Measurements from ENCODE around the gene OOSP3. TPM values are rescaled to one million over a fixed set of nuclear protein-coding genes. Genes with fewer than 3 reads are reported as not detected.

OOSP3 gene
- polyA plus RNA-seq, 1 of the 3 experiments (the other 2 are of a cell fraction), result not detected

DNA sequence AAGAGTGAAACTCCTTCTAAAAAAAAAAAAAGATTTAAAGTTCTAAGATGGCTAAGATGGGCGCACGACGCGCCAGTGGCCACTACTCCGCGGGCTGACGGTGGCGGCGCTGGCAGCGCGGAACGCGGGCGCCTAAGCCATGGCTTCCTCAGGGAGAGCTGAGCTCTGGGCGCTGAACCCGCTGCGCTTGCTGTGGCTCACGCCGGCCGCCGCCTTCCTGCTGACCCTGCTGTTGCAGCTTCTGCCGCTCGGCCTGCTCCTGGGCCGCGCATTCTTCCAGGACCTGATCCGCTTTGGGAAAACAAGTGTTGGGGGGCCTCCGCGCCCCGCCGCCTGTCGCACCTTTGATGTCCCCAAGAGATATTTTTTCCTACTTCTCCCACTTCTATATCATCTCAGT, 19.5 kb downstream of the OOSP3 start:
- no peaks in the 10 kb centered on the region for H3K9me3 ChIP-seq
- POLR2A ChIA-PET, result no interaction called here
- no peak overlapping the region for H3K4me2 ChIP-seq
- H3K27me3 ChIP-seq (ENCODE audit: insufficient read depth), result no peaks in the 10 kb centered on the region
- CTCF ChIA-PET, result interaction anchor here (0.7 to 2.2 kb wide), 2 partner anchors 18 to 21 kb away, joined by 3 to 7 read pairs; no protein-coding TSS in a partner anchor
- H3K9ac ChIP-seq, result no peak overlapping the region
- H3F3A ChIP-seq (replicated peaks; ENCODE audit: insufficient read depth), result no peaks in the 10 kb centered on the region
- H4K20me1 ChIP-seq (ENCODE audit: insufficient read depth), result no peaks in the 10 kb centered on the region
- TF ChIP-seq EZH2phosphoT487 (IDR thresholded peaks at IDR 0.05; ENCODE audit: borderline replicate concordance, low read depth), result no peak
- TF ChIP-seq, protein P1, sequence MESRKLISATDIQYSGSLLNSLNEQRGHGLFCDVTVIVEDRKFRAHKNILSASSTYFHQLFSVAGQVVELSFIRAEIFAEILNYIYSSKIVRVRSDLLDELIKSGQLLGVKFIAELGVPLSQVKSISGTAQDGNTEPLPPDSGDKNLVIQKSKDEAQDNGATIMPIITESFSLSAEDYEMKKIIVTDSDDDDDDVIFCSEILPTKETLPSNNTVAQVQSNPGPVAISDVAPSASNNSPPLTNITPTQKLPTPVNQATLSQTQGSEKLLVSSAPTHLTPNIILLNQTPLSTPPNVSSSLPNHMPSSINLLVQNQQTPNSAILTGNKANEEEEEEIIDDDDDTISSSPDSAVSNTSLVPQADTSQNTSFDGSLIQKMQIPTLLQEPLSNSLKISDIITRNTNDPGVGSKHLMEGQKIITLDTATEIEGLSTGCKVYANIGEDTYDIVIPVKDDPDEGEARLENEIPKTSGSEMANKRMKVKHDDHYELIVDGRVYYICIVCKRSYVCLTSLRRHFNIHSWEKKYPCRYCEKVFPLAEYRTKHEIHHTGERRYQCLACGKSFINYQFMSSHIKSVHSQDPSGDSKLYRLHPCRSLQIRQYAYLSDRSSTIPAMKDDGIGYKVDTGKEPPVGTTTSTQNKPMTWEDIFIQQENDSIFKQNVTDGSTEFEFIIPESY (IDR thresholded peaks at IDR 0.05; ENCODE audit: borderline replicate concordance, low read depth), result no peak
- TF ChIP-seq MXI1 (IDR thresholded peaks at IDR 0.05; ENCODE audit: low read depth, low read length), result no peak
- no peak for TF ChIP-seq FOXM1 (IDR thresholded peaks at IDR 0.05; ENCODE audit: low read depth)
- TF ChIP-seq, protein P2, sequence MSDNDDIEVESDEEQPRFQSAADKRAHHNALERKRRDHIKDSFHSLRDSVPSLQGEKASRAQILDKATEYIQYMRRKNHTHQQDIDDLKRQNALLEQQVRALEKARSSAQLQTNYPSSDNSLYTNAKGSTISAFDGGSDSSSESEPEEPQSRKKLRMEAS (IDR thresholded peaks at IDR 0.05; ENCODE audit: low read depth), result no peak
- TF ChIP-seq, protein P3, sequence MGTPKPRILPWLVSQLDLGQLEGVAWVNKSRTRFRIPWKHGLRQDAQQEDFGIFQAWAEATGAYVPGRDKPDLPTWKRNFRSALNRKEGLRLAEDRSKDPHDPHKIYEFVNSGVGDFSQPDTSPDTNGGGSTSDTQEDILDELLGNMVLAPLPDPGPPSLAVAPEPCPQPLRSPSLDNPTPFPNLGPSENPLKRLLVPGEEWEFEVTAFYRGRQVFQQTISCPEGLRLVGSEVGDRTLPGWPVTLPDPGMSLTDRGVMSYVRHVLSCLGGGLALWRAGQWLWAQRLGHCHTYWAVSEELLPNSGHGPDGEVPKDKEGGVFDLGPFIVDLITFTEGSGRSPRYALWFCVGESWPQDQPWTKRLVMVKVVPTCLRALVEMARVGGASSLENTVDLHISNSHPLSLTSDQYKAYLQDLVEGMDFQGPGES (IDR thresholded peaks at IDR 0.05; ENCODE audit: low read depth, low read length), result no peak
- TF ChIP-seq, protein P4, sequence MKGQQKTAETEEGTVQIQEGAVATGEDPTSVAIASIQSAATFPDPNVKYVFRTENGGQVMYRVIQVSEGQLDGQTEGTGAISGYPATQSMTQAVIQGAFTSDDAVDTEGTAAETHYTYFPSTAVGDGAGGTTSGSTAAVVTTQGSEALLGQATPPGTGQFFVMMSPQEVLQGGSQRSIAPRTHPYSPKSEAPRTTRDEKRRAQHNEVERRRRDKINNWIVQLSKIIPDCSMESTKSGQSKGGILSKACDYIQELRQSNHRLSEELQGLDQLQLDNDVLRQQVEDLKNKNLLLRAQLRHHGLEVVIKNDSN (IDR thresholded peaks at IDR 0.05; ENCODE audit: borderline replicate concordance, low read depth), result no peak
- TF ChIP-seq, protein P5, sequence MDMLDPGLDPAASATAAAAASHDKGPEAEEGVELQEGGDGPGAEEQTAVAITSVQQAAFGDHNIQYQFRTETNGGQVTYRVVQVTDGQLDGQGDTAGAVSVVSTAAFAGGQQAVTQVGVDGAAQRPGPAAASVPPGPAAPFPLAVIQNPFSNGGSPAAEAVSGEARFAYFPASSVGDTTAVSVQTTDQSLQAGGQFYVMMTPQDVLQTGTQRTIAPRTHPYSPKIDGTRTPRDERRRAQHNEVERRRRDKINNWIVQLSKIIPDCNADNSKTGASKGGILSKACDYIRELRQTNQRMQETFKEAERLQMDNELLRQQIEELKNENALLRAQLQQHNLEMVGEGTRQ (IDR thresholded peaks at IDR 0.05; ENCODE audit: borderline replicate concordance, low read depth, low read length), result no peak
- no peak for TF ChIP-seq NRF1 (IDR thresholded peaks at IDR 0.05; ENCODE audit: low read depth, low read length)
- no peak for TF ChIP-seq POLR2AphosphoS5 (IDR thresholded peaks at IDR 0.05; ENCODE audit: low read depth, low read length)
- TF ChIP-seq, protein P6, sequence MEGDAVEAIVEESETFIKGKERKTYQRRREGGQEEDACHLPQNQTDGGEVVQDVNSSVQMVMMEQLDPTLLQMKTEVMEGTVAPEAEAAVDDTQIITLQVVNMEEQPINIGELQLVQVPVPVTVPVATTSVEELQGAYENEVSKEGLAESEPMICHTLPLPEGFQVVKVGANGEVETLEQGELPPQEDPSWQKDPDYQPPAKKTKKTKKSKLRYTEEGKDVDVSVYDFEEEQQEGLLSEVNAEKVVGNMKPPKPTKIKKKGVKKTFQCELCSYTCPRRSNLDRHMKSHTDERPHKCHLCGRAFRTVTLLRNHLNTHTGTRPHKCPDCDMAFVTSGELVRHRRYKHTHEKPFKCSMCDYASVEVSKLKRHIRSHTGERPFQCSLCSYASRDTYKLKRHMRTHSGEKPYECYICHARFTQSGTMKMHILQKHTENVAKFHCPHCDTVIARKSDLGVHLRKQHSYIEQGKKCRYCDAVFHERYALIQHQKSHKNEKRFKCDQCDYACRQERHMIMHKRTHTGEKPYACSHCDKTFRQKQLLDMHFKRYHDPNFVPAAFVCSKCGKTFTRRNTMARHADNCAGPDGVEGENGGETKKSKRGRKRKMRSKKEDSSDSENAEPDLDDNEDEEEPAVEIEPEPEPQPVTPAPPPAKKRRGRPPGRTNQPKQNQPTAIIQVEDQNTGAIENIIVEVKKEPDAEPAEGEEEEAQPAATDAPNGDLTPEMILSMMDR (IDR thresholded peaks at IDR 0.05), result no peak
- TF ChIP-seq GABPA (IDR thresholded peaks at IDR 0.05; ENCODE audit: low read depth), result no peak
- TF ChIP-seq CHD2 (IDR thresholded peaks at IDR 0.05; ENCODE audit: low read length, partially characterized antibody), result no peak
- peaks cover 0 to 4% of the 10 kb centered on the region in 2 experiments; a peak in 1 of 4 replicates for H3K4me1 ChIP-seq (ENCODE audit: control insufficient read depth in 1 of 2, insufficient read depth in 2 of 2, low read depth in 1 of 2, low read length in 1 of 2)
- H3K79me2 ChIP-seq (ENCODE audit: insufficient read depth), result no peaks in the 10 kb centered on the region
- WGBS (ENCODE audit: low lambda C conversion rate), result 90% methylated on average over 31 of the region's 31 CpGs
- no peak for DNase-seq
- H3K36me3 ChIP-seq (replicated peaks in 1 of 2; ENCODE audit: control insufficient read depth in 1 of 2, insufficient read depth in 2 of 2, low read length in 1 of 2), result no peaks in the 10 kb centered on the region
- no peak overlapping the region for H3K4me3 ChIP-seq (ENCODE audit: low read depth in 2 of 2, low read length in 1 of 2)
- no peak overlapping the region for H3K27ac ChIP-seq (ENCODE audit: low read depth in 2 of 2, low read length in 1 of 2)
- no peaks in the 10 kb centered on the region for H3K9me2 ChIP-seq
- no peak overlapping the region for H2AFZ ChIP-seq (ENCODE audit: low read depth)
